ENCODE measurements around the gene UVRAG.
"Not testable (repeated sequence)": the region's sequence is repeated elsewhere in the genome, so short reads cannot be mapped to it uniquely, and the experiment has no call there.

The UVRAG gene

DNA sequence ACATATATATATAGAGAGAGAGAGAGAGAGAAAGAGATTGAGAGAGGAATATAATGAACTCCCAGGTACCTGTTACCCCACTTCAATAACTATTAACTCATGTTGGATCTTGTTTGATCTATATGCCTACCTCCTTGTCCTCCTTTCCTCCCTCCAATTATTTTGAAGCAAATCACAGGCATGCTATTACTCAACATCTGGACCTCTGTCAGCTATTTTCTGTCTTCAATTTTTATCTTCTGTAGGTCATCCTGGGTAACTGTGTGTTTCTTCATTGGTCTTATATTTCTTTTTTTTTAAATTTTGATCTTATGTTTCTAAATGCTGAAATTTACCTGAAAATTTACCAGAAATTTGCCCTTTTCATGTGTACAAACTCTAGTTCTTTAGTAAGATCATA lies 24.8 kb downstream of the UVRAG start:
- no peaks in the 10 kb centered on the region for H3K27me3 ChIP-seq (ENCODE audit: control insufficient read depth in 2 of 2, insufficient read depth in 2 of 2, low read length in 2 of 2)
- no peak overlapping the region for H3K27ac ChIP-seq (ENCODE audit: low read depth in 2 of 2, low read length in 2 of 2)
- H3K4me1 ChIP-seq (ENCODE audit: control insufficient read depth in 2 of 2, insufficient read depth in 2 of 2, low read length in 2 of 2), result no peaks in the 10 kb centered on the region
- H3K9ac ChIP-seq (ENCODE audit: low read depth in 1 of 2, low read length in 2 of 2), result no peak overlapping the region
- H3K36me3 ChIP-seq (ENCODE audit: control insufficient read depth in 2 of 2, insufficient read depth in 2 of 2, low read length in 2 of 2), result no peaks in the 10 kb centered on the region
- H3K4me3 ChIP-seq (ENCODE audit: low read length in 2 of 2), result no peak overlapping the region
- no peaks in the 10 kb centered on the region for H3K9me3 ChIP-seq (ENCODE audit: control insufficient read depth in 2 of 2, low read length in 2 of 2)

DNA sequence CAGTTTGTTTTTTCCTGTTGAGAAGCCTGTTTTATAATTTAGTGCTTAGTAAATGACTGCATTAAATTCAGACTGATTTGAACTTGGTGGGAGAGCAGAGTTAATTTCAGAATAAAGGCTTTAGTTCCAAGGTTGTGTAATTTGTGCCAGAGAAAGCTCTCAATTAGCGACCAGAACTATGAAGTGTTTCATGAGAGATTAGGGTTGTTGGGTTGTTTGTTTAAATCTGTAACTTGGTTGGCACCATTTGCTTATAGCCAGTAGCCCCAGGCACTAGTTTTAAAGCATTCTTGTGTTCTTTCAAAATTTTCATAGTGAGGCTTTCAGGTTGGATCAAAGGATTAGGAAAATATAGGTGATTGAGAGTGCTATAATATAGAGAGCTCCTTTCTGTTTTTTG lies 25.5 kb downstream of the UVRAG start:
- Histone ChIP-seq H3K27me3 (ENCODE audit: control insufficient read depth in 2 of 2, insufficient read depth in 2 of 2, low read length in 2 of 2) (no peaks in the 10 kb centered on the region), H3K9me3 (ENCODE audit: control insufficient read depth in 2 of 2, low read length in 2 of 2) (no peaks in the 10 kb centered on the region), H3K27ac (ENCODE audit: low read depth in 2 of 2, low read length in 2 of 2) (no peak overlapping the region), H3K9ac (ENCODE audit: low read depth in 1 of 2, low read length in 2 of 2) (no peak overlapping the region), H3K4me3 (ENCODE audit: low read length in 2 of 2) (no peak overlapping the region), H3K4me1 (ENCODE audit: control insufficient read depth in 2 of 2, insufficient read depth in 2 of 2, low read length in 2 of 2) (no peaks in the 10 kb centered on the region), H3K36me3 (ENCODE audit: control insufficient read depth in 2 of 2, insufficient read depth in 2 of 2, low read length in 2 of 2) (no peaks in the 10 kb centered on the region)

DNA sequence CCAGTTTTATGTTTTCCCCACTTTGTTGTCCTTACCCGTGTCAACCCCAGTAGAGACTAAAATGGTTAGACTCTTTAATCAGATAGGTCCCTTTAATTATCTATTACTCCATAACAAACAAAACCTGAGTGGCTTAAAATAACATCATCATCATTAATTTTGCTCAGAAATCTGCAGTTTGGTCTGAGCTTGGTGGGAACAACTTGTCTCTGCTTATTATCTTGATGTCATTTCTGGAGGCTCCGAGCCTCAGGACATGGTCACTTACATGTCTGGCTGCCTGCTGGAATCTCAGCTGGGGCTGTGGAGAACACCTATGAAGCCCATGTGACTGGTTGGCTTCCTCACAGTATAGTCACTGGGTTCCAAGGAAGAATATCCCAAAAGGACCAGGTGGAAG lies 26.7 kb downstream of the UVRAG start:
- Histone ChIP-seq H3K27ac (ENCODE audit: low read depth in 2 of 2, low read length in 2 of 2) (no peak overlapping the region), H3K36me3 (ENCODE audit: control insufficient read depth in 2 of 2, insufficient read depth in 2 of 2, low read length in 2 of 2) (no peaks in the 10 kb centered on the region), H3K9me3 (ENCODE audit: control insufficient read depth in 2 of 2, low read length in 2 of 2) (no peaks in the 10 kb centered on the region), H3K9ac (ENCODE audit: low read depth in 1 of 2, low read length in 2 of 2) (no peak overlapping the region), H3K4me3 (ENCODE audit: low read length in 2 of 2) (no peak overlapping the region), H3K4me1 (ENCODE audit: control insufficient read depth in 2 of 2, insufficient read depth in 2 of 2, low read length in 2 of 2) (no peaks in the 10 kb centered on the region), H3K27me3 (ENCODE audit: control insufficient read depth in 2 of 2, insufficient read depth in 2 of 2, low read length in 2 of 2) (no peaks in the 10 kb centered on the region)

DNA sequence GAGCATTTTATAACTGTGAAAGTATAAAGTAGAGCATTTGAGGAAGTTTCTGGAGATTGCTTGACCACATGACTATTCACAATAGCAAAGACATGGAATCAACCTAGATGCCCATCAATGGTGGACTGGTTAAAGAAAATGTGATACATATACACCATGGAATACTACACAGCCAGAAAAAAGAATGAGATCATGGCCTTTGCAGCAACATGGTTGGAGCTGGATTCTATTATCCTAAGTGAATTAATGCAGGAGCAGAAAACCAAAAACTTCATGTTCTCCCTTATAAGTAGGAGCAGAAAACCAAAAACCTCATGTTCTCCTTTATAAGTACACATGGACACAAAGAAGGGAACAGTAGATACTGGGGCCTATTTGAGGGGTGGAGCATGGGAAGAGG lies 30.3 kb downstream of the UVRAG start:
- Histone ChIP-seq H3K9ac (ENCODE audit: low read depth in 1 of 2, low read length in 2 of 2) (no peak overlapping the region), H3K27me3 (ENCODE audit: control insufficient read depth in 2 of 2, insufficient read depth in 2 of 2, low read length in 2 of 2) (no peaks in the 10 kb centered on the region), H3K4me1 (ENCODE audit: control insufficient read depth in 2 of 2, insufficient read depth in 2 of 2, low read length in 2 of 2) (no peaks in the 10 kb centered on the region), H3K36me3 (ENCODE audit: control insufficient read depth in 2 of 2, insufficient read depth in 2 of 2, low read length in 2 of 2) (no peaks in the 10 kb centered on the region), H3K4me3 (ENCODE audit: low read length in 2 of 2) (no peak overlapping the region), H3K9me3 (ENCODE audit: control insufficient read depth in 2 of 2, low read length in 2 of 2) (no peaks in the 10 kb centered on the region), H3K27ac (ENCODE audit: low read depth in 2 of 2, low read length in 2 of 2) (no peak overlapping the region)

DNA sequence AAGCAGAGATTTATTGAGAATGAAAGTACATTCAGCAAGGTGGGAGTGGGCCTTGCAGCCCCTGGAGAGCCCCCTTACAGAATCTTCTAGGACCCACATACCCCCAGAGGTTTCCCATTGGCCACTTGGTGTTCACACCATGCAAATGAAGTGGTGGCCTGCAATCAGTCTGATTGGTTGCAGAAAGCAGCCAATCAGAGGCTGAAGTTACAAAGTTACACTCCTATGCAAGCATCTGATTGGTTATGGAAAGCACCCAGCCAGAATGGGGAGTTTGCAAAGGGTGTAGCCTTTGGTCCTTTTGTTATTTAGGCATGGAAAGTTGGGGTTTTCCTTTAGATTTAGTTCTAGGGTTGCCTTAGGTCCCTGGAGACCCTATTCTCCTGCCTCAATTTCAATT lies 34.9 kb downstream of the UVRAG start:
- no peak overlapping the region for H3K9ac ChIP-seq (ENCODE audit: low read depth in 1 of 2, low read length in 2 of 2)
- H3K36me3 ChIP-seq (ENCODE audit: control insufficient read depth in 2 of 2, insufficient read depth in 2 of 2, low read length in 2 of 2), result no peaks in the 10 kb centered on the region
- no peaks in the 10 kb centered on the region for H3K4me1 ChIP-seq (ENCODE audit: control insufficient read depth in 2 of 2, insufficient read depth in 2 of 2, low read length in 2 of 2)
- no peaks in the 10 kb centered on the region for H3K9me3 ChIP-seq (ENCODE audit: control insufficient read depth in 2 of 2, low read length in 2 of 2)
- no peak overlapping the region for H3K4me3 ChIP-seq (ENCODE audit: low read length in 2 of 2)
- no peak overlapping the region for H3K27ac ChIP-seq (ENCODE audit: low read depth in 2 of 2, low read length in 2 of 2)
- no peaks in the 10 kb centered on the region for H3K27me3 ChIP-seq (ENCODE audit: control insufficient read depth in 2 of 2, insufficient read depth in 2 of 2, low read length in 2 of 2)

DNA sequence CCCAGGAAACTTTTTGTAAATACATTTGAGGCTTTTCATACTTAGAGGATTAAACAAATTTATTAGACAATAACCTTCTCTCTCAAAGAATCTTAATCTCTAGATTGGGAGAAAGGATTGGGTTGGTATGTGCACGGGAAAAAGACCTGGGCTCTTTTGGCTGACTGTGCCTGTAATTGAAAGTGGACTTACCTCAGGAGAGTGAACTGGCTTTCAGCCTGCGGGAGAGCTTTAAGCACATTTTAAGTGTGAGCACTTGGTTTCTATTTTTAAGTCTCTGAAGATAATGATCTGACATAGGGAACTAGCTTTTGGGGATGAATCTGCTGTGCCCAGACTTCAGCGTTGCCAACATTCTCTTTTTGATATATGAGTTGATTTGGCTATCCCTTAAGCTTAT lies 35.8 kb downstream of the UVRAG start:
- H3K9me3 ChIP-seq (ENCODE audit: control insufficient read depth in 2 of 2, low read length in 2 of 2), result no peaks in the 10 kb centered on the region
- no peak overlapping the region for H3K9ac ChIP-seq (ENCODE audit: low read depth in 1 of 2, low read length in 2 of 2)
- no peak overlapping the region for H3K27ac ChIP-seq (ENCODE audit: low read depth in 2 of 2, low read length in 2 of 2)
- no peaks in the 10 kb centered on the region for H3K36me3 ChIP-seq (ENCODE audit: control insufficient read depth in 2 of 2, insufficient read depth in 2 of 2, low read length in 2 of 2)
- H3K4me1 ChIP-seq (ENCODE audit: control insufficient read depth in 2 of 2, insufficient read depth in 2 of 2, low read length in 2 of 2), result no peaks in the 10 kb centered on the region
- H3K27me3 ChIP-seq (ENCODE audit: control insufficient read depth in 2 of 2, insufficient read depth in 2 of 2, low read length in 2 of 2), result no peaks in the 10 kb centered on the region
- H3K4me3 ChIP-seq (ENCODE audit: low read length in 2 of 2), result no peak overlapping the region

DNA sequence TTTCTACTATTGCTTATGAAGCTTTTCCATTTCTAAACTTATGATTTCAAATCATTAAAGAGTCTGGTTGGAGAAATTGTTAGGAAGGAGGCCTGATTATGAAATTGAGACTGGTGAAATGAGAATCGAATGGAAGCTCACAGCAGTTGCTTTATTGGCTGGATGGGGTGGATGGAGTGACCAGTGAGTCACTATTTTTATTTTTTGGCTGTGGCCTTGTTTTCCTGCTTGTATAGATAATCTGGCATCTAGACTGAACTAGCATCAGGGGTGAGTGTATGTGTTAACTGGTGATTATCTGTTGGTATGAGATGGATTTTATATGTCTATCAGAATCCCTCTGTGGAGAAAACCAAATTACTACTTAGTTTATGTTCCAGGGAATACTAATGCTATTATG lies 36.2 kb downstream of the UVRAG start:
- H3K4me3 ChIP-seq (ENCODE audit: low read length in 2 of 2), result no peak overlapping the region
- H3K27me3 ChIP-seq (ENCODE audit: control insufficient read depth in 2 of 2, insufficient read depth in 2 of 2, low read length in 2 of 2), result no peaks in the 10 kb centered on the region
- H3K27ac ChIP-seq (ENCODE audit: low read depth in 2 of 2, low read length in 2 of 2), result no peak overlapping the region
- no peaks in the 10 kb centered on the region for H3K9me3 ChIP-seq (ENCODE audit: control insufficient read depth in 2 of 2, low read length in 2 of 2)
- no peaks in the 10 kb centered on the region for H3K4me1 ChIP-seq (ENCODE audit: control insufficient read depth in 2 of 2, insufficient read depth in 2 of 2, low read length in 2 of 2)
- H3K36me3 ChIP-seq (ENCODE audit: control insufficient read depth in 2 of 2, insufficient read depth in 2 of 2, low read length in 2 of 2), result no peaks in the 10 kb centered on the region
- H3K9ac ChIP-seq (ENCODE audit: low read depth in 1 of 2, low read length in 2 of 2), result no peak overlapping the region

DNA sequence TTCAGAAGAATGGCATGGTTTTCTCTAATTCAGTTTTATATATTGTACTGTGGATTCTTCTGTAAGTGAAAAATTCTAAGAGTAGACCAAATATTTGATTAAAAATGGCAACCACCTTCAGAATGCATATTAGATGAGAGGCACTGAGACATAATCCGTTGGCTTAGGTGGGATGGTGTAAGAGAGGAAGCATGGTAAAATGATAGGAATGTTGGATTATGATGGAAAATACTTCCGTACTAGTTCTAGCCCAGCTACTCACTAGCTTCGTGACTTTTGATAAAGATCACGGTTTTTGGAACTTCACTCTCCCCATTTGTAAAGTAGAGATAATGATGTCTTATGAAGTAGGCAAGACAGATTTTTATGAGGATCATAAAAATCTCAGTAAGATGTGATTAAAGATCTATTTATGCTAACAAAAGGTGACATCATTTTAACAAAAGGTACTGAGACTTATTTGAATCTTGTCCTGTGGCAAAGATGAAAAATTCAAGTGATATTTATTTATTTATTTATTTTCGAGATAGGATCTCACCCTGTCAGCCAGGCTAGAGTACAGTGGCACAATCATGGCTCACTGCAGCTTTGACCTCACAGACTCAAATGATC lies 37.5 kb downstream of the UVRAG start:
- no peaks in the 10 kb centered on the region for H3K4me1 ChIP-seq (ENCODE audit: control insufficient read depth in 2 of 2, insufficient read depth in 2 of 2, low read length in 2 of 2)
- no peaks in the 10 kb centered on the region for H3K27me3 ChIP-seq (ENCODE audit: control insufficient read depth in 2 of 2, insufficient read depth in 2 of 2, low read length in 2 of 2)
- no peaks in the 10 kb centered on the region for H3K36me3 ChIP-seq (ENCODE audit: control insufficient read depth in 2 of 2, insufficient read depth in 2 of 2, low read length in 2 of 2)
- no peak overlapping the region for H3K9ac ChIP-seq (ENCODE audit: low read depth in 1 of 2, low read length in 2 of 2)
- H3K27ac ChIP-seq (ENCODE audit: low read depth in 2 of 2, low read length in 2 of 2), result no peak overlapping the region
- no peaks in the 10 kb centered on the region for H3K9me3 ChIP-seq (ENCODE audit: control insufficient read depth in 2 of 2, low read length in 2 of 2)
- H3K4me3 ChIP-seq (ENCODE audit: low read length in 2 of 2), result no peak overlapping the region

DNA sequence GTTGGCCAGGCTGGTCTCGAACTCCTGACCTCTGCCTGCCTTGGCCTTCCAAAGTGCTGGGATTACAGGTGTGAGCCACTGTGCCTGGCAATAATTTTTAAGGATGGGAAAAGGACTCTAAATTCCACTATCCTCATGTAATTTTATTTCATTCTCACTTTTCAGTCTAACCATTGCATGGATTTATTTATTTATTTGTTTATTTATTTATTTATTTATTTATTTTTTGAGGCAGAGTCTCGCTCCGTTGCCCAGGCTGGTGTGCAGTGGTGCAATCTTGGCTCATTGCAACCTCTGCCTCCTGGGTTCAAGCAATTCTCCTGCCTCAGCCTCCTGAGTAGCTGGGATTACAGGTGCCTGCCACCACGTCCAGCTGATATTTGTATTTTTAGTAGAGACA lies 38.6 kb downstream of the UVRAG start:
- not testable (repeated sequence) for H3K4me3 ChIP-seq (ENCODE audit: low read length in 2 of 2); H3K9me3 ChIP-seq (ENCODE audit: control insufficient read depth in 2 of 2, low read length in 2 of 2); H3K9ac ChIP-seq (ENCODE audit: low read depth in 1 of 2, low read length in 2 of 2); H3K36me3 ChIP-seq (ENCODE audit: control insufficient read depth in 2 of 2, insufficient read depth in 2 of 2, low read length in 2 of 2); H3K27ac ChIP-seq (ENCODE audit: low read depth in 2 of 2, low read length in 2 of 2); H3K4me1 ChIP-seq (ENCODE audit: control insufficient read depth in 2 of 2, insufficient read depth in 2 of 2, low read length in 2 of 2); H3K27me3 ChIP-seq (ENCODE audit: control insufficient read depth in 2 of 2, insufficient read depth in 2 of 2, low read length in 2 of 2)

DNA sequence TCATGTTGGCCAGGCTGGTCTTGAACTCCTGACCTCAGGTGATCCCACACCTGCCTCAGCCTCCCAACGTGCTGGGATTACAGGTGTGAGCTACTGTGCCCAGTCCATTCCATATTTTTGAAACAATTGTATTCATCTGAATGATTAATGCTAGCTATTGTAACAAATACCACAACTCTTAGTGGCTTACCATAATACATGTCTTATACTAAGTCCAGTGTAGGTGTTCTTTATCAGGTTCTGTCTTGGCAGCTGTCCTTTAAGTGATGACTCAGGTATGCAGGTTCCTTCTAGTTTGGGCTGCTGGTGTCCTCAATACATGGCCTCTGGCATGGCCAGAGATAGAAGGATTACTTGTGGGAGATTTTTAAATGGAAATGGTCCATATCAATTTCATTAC lies 39.0 kb downstream of the UVRAG start:
- Histone ChIP-seq H3K9me3 (ENCODE audit: control insufficient read depth in 2 of 2, low read length in 2 of 2) (no peaks in the 10 kb centered on the region), H3K9ac (ENCODE audit: low read depth in 1 of 2, low read length in 2 of 2) (no peak overlapping the region), H3K4me3 (ENCODE audit: low read length in 2 of 2) (no peak overlapping the region), H3K27ac (ENCODE audit: low read depth in 2 of 2, low read length in 2 of 2) (no peak overlapping the region), H3K27me3 (ENCODE audit: control insufficient read depth in 2 of 2, insufficient read depth in 2 of 2, low read length in 2 of 2) (no peaks in the 10 kb centered on the region), H3K36me3 (ENCODE audit: control insufficient read depth in 2 of 2, insufficient read depth in 2 of 2, low read length in 2 of 2) (no peaks in the 10 kb centered on the region), H3K4me1 (ENCODE audit: control insufficient read depth in 2 of 2, insufficient read depth in 2 of 2, low read length in 2 of 2) (no peaks in the 10 kb centered on the region)

DNA sequence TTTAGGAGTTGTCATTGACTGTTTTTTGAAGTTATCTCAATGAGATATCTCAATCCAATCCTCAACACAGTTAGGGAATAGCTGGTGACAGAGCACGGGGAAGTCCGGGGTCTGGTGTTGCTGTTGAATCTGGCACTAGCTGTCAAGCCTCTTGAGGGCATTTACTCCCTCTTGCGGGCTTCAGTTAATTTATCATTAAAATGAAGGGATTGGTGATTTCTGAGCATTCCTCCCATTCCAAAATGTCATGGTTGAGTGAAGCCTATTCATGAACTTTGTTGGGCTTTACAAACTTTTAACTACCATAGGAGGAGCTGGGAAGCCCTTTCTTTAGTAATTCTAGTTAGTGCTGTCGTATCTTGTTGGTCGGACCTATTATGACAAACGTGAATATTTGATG lies 40.2 kb downstream of the UVRAG start:
- Histone ChIP-seq H3K9ac (ENCODE audit: low read depth in 1 of 2, low read length in 2 of 2) (no peak overlapping the region), H3K27me3 (ENCODE audit: control insufficient read depth in 2 of 2, insufficient read depth in 2 of 2, low read length in 2 of 2) (no peaks in the 10 kb centered on the region), H3K27ac (ENCODE audit: low read depth in 2 of 2, low read length in 2 of 2) (no peak overlapping the region), H3K36me3 (ENCODE audit: control insufficient read depth in 2 of 2, insufficient read depth in 2 of 2, low read length in 2 of 2) (no peaks in the 10 kb centered on the region), H3K4me3 (ENCODE audit: low read length in 2 of 2) (no peak overlapping the region), H3K9me3 (ENCODE audit: control insufficient read depth in 2 of 2, low read length in 2 of 2) (no peaks in the 10 kb centered on the region), H3K4me1 (ENCODE audit: control insufficient read depth in 2 of 2, insufficient read depth in 2 of 2, low read length in 2 of 2) (no peaks in the 10 kb centered on the region)

All from mucosa of rectum (tissue), 2 donors.